Panc1 (cell line): ENCODE measurements around the gene PLCXD1. TPM values are rescaled to one million over a fixed set of nuclear protein-coding genes. Genes with fewer than 3 reads are reported as not detected.

Experiments
- ATAC-seq: fragments of 200-7000 bp; cut with Tn5 transposase; 2 replicates; pipeline ENCODE4 v1.9.1; 2020; ENCODE audit warnings: mild to moderate bottlenecking, moderate library complexity
- BruUV-seq: library from RNA; stranded (reverse); fragments of 400-500 nt; replicated peaks from 2 replicates; lab custom pipeline; 2021; lab: Mats Ljungman, UMichigan
- CTCF ChIA-PET: fragments of 300-600 bp; sonication (Branson Sonifier 250); formaldehyde crosslinking; loops from one replicate; lab custom pipeline; 2022; ENCODE audit warnings: antibody characterized with exemption; lab: Charles Lee
- POLR2A ChIA-PET: fragments of 300-600 bp; sonication (Branson Sonifier 250); formaldehyde crosslinking; loops from one replicate; lab custom pipeline; 2022; ENCODE audit warnings: antibody characterized with exemption; lab: Charles Lee
- DNase-seq: peaks from one replicate; pipeline ENCODE4 v3.0.0-alpha.2; 2010; ENCODE audit warnings: low read depth, low spot score
- H3K27ac ChIP-seq: 2 replicates; pipeline ENCODE4 v1.5.1; 2011; ENCODE audit warnings: mild to moderate bottlenecking, low read length, inconsistent platforms
- H3K27me3 ChIP-seq: fragments of 200-500 bp; sonication (Bioruptor generic); 2 replicates; pipeline ENCODE4 v1.6.0; 2014; ENCODE audit warnings: low read length, inconsistent platforms; ENCODE audit not compliant: control insufficient read depth, insufficient read depth
- H3K36me3 ChIP-seq: fragments of 200-500 bp; sonication (Bioruptor generic); 2 replicates; pipeline ENCODE4 v1.5.1; 2014; ENCODE audit warnings: inconsistent platforms, mild to moderate bottlenecking, low read length, moderate library complexity; ENCODE audit not compliant: control insufficient read depth, insufficient read depth
- H3K4me1 ChIP-seq: 2 replicates; pipeline ENCODE4 v1.5.1; 2011; ENCODE audit warnings: inconsistent platforms, mild to moderate bottlenecking, low read length, moderate library complexity; ENCODE audit not compliant: control insufficient read depth, insufficient read depth
- H3K4me3 ChIP-seq, 2 experiments: 2 replicates each; pipeline ENCODE4 v1.5.1; 2011 to 2012; ENCODE audit warnings: low read depth in 2 of 2, low read length in 2 of 2, mild to moderate bottlenecking in 2 of 2, inconsistent platforms in 1 of 2, moderate library complexity in 1 of 2
- H3K9me3 ChIP-seq: fragments of 200-500 bp; sonication (Bioruptor generic); 2 replicates; pipeline ENCODE4 v1.5.1; 2014; ENCODE audit warnings: low read depth, mild to moderate bottlenecking, inconsistent platforms, low read length, moderate library complexity; ENCODE audit not compliant: control insufficient read depth, insufficient read depth
- POLR2AphosphoS5 ChIP-seq: IDR thresholded peaks from 2 replicates; pipeline ENCODE4 v1.6.1; 2012; ENCODE audit warnings: mild to moderate bottlenecking, low read depth, low read length, moderate library complexity
- SIN3A ChIP-seq: IDR thresholded peaks from 2 replicates; pipeline ENCODE4 v1.6.1; 2012; ENCODE audit warnings: low read depth, mild to moderate bottlenecking, low read length, moderate library complexity, borderline replicate concordance; ENCODE audit not compliant: insufficient read depth
- TCF7L2 ChIP-seq: IDR thresholded peaks from 2 replicates; pipeline ENCODE4 v1.6.1; 2011; ENCODE audit warnings: mild to moderate bottlenecking, low read depth, low read length, inconsistent platforms
- in situ Hi-C: cut with HindIII; loops from 2 replicates; pipeline ENCODE4 v1.10.0; 2016; ENCODE audit warnings: low sequenced_read_pairs, low pct_unique_long_range_greater_than_20kb
- intact Hi-C: fragments of 100-400 bp; cut with micrococcal nuclease; formaldehyde crosslinking; loops from one replicate; pipeline ENCODE4 v1.10.0; 2022; ENCODE audit not compliant: unreplicated experiment
- total RNA-seq: library from RNA; stranded (reverse); gene quantifications from one replicate; pipeline ENCODE4 v1.2.1, GENCODE V29; 2021; ENCODE audit not compliant: unreplicated experiment
- TF ChIP-seq, protein P1 (sequence below): fragments of 450-650 bp; IDR thresholded peaks from 2 replicates; pipeline ENCODE4 v1.5.1; 2017; ENCODE audit warnings: mild to moderate bottlenecking
- TF ChIP-seq, protein P2 (sequence below), 2 experiments: IDR thresholded peaks; 2 replicates each; pipeline ENCODE4 v1.6.1; 2011 to 2012; ENCODE audit warnings: low read depth in 2 of 2, control low read depth in 1 of 2, low read length in 1 of 2, mild to moderate bottlenecking in 1 of 2, moderate library complexity in 1 of 2; ENCODE audit not compliant: insufficient read depth in 1 of 2

PLCXD1 gene
- total RNA-seq, 1 experiment from 2014 or later = 54.9 TPM

DNA sequence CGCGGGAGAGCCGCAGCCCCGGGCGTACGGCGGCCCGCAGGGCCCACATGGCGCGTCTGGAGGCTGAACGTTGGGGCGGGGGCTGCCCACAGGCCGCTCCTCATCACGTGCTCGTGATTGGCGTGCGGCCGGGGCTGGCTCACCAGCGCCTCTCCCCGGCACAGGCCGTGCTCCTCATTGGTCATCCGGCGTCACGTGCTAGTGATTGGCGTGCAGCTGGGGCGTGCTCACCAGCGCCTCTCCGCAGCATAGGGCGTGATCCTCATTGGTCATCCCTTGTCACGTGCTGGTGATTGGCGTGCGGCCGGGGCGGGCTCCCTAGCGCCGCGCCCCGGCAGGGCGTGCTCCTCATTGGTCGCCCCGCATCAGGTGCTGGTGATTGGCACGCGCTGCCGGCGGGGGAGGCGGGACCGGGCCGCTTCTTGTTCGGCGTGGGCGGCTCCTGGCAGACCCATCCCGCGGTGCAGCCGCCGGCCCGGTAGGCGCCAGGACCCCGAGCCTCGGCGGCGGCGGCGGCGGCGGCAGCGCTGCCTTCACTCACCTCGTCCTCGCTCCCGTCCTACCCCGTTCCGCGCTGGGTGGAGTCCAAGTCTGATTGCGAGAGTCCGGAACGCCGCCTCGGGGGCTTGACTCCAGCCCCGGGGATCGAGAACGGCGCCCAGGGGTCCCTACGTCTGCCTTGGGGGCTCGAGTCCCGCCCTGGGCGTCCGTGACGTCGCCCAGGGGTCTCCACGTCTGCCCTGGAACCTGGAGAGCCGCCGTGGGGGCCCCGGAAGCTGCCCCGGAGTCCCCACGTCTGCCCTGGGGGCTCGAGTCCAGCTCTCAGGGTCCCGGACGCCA is 37.8 kb downstream of the PLCXD1 start, which contains the start of gene GTPBP6:
TSS of gene GTPBP6 (minus strand) at position 58 of the 840 bp plus-strand sequence. CDS start at position 49, 9 bp downstream.
- POLR2A ChIA-PET = no interaction called here
- TF ChIP-seq, protein P1, sequence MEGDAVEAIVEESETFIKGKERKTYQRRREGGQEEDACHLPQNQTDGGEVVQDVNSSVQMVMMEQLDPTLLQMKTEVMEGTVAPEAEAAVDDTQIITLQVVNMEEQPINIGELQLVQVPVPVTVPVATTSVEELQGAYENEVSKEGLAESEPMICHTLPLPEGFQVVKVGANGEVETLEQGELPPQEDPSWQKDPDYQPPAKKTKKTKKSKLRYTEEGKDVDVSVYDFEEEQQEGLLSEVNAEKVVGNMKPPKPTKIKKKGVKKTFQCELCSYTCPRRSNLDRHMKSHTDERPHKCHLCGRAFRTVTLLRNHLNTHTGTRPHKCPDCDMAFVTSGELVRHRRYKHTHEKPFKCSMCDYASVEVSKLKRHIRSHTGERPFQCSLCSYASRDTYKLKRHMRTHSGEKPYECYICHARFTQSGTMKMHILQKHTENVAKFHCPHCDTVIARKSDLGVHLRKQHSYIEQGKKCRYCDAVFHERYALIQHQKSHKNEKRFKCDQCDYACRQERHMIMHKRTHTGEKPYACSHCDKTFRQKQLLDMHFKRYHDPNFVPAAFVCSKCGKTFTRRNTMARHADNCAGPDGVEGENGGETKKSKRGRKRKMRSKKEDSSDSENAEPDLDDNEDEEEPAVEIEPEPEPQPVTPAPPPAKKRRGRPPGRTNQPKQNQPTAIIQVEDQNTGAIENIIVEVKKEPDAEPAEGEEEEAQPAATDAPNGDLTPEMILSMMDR = no peak
- TF ChIP-seq POLR2AphosphoS5 = no peak
- no peak for TF ChIP-seq TCF7L2
- TF ChIP-seq, protein P2, sequence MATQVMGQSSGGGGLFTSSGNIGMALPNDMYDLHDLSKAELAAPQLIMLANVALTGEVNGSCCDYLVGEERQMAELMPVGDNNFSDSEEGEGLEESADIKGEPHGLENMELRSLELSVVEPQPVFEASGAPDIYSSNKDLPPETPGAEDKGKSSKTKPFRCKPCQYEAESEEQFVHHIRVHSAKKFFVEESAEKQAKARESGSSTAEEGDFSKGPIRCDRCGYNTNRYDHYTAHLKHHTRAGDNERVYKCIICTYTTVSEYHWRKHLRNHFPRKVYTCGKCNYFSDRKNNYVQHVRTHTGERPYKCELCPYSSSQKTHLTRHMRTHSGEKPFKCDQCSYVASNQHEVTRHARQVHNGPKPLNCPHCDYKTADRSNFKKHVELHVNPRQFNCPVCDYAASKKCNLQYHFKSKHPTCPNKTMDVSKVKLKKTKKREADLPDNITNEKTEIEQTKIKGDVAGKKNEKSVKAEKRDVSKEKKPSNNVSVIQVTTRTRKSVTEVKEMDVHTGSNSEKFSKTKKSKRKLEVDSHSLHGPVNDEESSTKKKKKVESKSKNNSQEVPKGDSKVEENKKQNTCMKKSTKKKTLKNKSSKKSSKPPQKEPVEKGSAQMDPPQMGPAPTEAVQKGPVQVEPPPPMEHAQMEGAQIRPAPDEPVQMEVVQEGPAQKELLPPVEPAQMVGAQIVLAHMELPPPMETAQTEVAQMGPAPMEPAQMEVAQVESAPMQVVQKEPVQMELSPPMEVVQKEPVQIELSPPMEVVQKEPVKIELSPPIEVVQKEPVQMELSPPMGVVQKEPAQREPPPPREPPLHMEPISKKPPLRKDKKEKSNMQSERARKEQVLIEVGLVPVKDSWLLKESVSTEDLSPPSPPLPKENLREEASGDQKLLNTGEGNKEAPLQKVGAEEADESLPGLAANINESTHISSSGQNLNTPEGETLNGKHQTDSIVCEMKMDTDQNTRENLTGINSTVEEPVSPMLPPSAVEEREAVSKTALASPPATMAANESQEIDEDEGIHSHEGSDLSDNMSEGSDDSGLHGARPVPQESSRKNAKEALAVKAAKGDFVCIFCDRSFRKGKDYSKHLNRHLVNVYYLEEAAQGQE (IDR thresholded peaks at IDR 0.05; ENCODE audit: insufficient read depth in 1 of 2, low read depth in 2 of 2, low read length in 1 of 2) = no peak
- no peak for TF ChIP-seq SIN3A
- Histone ChIP-seq H3K27ac (peak within 1 kb of the TSS; percentile 66), H3K4me3 (peak within 1 kb of the TSS; percentile 58 to 62), H3K27me3 (no peaks in the 10 kb centered on the region), H3K36me3 (no peaks in the 10 kb centered on the region; the same call in 1 of the 2 replicates), H3K9me3 (no peaks in the 10 kb centered on the region), H3K4me1 (no peaks in the 10 kb centered on the region)
- peak; percentile 85 for ATAC-seq
- CTCF ChIA-PET = no interaction called here
- DNase-seq = peak; percentile 81
- intact Hi-C loops (no loop called here), in situ Hi-C loops (no loop called here)
- no TSS peak for BruUV-seq

DNA sequence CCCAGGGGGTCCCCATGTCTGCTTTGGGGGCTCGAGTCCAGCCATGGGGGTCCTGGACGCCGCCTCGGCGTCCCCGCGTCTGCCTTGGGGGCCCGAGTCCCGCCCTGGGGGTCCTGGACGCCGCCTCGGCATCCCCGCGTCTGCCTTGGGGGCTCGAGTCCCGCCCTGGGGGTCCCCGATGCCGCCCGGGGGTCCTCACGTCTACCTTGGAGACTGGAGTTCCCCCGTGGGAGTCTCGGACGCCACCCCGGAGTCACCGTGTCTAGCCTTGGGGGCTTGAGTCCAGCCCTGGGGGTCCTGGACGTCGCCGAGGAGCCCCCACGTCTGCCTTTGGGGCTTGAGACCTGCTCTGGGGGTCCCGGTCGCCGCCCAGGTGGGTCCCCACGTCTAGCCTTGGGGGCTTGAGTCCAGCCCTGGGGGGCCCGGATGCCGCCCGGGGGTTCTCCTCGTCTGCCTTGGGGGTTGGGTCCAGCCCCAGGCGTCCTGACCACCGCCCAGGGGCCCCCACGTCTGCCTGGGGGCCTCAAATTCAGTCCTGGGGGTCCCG is 38.5 kb downstream of the PLCXD1 start:
- TF ChIP-seq, protein P2 (IDR thresholded peaks at IDR 0.05; ENCODE audit: insufficient read depth in 1 of 2, low read depth in 2 of 2, low read length in 1 of 2) = no peak
- TF ChIP-seq POLR2AphosphoS5 (no peak), SIN3A (no peak), TCF7L2 (no peak)
- TF ChIP-seq, protein P1 = no peak
- in situ Hi-C loops = no loop called here

More for the DNA sequence above, 38.5 kb downstream of the PLCXD1 start:
- Histone ChIP-seq H3K4me1 (no peaks in the 10 kb centered on the region), H3K4me3 (peak overlapping the region; percentile 58 to 62), H3K36me3 (no peaks in the 10 kb centered on the region; the same call in 1 of the 2 replicates), H3K27ac (peak overlapping the region; percentile 66), H3K27me3 (no peaks in the 10 kb centered on the region), H3K9me3 (no peaks in the 10 kb centered on the region)
- no peak for DNase-seq
- ATAC-seq = no peak
- intact Hi-C loops = no loop called here
- BruUV-seq = no TSS peak
- ChIA-PET POLR2A (no interaction called here), CTCF (no interaction called here)
